ELF-1 (cell line): ENCODE data around the gene DDX1.

Source experiments
- DNase-seq: peaks from one replicate; pipeline ENCODE4 v3.0.0-alpha.2; 2016; ENCODE audit warnings: low read depth, low spot score

Gene DDX1

GRCh38 chr2:15562354-15563031, 29.2 kb upstream of the DDX1 start:
- no peak for DNase-seq

- no peak for DNase-seq
These were observed 28.2 kb upstream of the DDX1 start for GRCh38 chr2:15563227-15564100.

- no peak for DNase-seq
These were observed 26.3 kb upstream of the DDX1 start for GRCh38 chr2:15565392-15565791.

DNA sequence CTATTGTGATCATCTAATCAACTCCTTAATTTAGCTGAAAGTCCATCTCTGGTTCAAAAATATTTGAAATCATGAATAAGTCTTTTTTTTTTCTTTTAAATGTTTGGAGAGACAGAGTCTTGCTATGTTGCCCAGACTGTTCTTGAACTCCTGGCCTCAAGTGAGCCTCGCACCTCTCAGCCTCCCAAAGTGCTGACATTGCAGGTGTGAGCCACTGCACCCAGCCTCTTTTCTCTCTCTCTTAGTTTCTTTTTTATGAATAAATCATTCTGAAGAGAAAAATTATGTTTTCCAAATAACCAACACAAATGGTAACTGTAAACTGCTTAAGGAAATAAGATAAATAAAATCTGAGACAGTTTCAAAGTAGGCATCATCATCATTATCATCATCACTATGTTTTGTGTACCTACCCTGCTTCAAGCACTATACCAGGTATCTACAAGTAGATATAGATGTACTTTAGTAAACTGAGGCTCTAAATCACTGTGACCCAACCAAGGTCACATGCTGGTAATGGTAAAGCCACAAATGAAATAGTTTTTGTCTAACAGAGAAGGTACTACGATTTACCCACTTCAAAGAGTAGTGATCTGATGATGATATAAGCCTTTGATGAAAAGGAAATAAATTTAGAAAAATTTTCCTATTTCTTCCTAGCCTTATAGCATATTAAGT, 25.5 kb upstream of the DDX1 start:
- no peak for DNase-seq

DNA sequence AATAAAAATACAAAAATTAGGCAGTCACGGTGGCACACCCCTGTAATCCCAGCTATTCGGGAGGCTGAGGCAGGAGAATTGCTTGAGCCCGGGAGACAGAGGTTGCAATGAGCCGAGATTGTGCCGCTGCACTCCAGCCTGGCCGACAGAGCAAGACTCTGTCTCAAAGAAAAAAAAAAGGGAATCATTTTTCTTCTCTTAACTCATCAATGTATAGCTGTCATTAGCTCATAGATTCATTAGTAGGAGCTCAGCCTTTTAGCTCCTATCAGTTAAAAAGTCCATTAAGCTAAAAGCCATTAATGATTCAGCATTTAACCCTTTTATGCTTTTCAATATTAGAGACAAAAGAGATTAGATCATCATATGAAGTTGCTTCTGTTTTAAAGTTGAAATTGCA, 24.8 kb upstream of the DDX1 start:
- no peak for DNase-seq

DNA sequence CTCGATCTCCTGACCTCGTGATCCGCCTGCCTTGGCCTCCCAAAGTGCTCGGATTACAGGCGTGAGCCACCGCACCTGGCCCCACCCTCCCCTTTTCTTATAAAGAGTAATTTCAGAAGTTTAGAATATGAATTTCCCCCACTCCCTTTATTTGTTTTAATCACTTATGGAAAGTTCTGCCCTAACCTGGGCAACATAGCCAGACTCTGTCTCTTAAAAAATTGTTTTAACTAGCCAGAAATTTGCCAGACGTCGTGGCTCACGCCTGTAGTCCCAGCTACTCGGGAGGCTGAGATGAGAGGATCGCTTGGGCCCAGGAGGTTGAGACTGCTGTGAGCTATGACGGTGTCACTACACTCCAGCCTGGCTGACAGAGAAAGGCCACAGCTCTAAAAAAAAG, 22.8 kb upstream of the DDX1 start:
- DNase-seq, result no peak

DNA sequence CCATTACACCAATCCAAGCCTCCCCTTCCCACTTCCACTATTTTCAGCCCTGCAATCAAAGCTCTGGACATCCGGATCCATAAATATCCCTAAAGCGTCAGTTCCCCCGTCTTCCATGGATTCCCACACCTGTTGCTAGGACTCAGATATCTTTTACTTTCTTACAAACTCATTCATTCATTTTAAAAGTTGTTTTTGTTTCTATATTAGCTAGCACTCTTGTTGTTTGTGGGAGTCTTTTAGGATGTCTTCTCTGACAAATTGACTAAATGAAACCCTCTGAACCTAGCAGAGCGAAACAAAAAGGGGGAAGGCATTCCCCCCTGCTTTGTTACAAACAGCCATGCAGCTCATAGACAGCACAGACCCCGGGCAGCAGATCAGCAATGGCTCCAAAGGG, 21.6 kb upstream of the DDX1 start:
- DNase-seq, result no peak

- no peak for DNase-seq
These were observed 19.9 kb upstream of the DDX1 start for GRCh38 chr2:15571729-15572128.

- DNase-seq, result peak; percentile 76
These were observed 14.5 kb upstream of the DDX1 start for GRCh38 chr2:15577071-15577735.

- peak; percentile 46 for DNase-seq
These were observed 12.0 kb upstream of the DDX1 start for GRCh38 chr2:15579641-15580040.

DNA sequence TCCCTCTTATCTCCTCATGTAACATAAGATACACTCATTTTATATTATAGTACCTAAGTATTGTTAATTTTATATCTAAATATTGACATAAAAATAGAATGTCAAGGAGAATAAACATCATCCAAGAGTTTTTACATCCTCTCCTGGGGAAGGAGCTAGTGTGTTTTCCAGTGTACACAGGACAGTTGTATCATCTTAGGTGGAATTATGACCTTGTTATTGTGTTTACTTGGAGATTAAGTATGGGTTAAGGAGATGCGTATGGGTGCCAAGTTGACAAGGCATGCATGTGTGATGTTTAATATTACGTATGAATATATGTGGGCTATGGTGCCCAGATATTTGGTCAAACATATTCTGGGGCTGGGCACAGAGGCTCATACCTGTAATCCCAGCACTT, 11.2 kb upstream of the DDX1 start:
- no peak for DNase-seq

DNA sequence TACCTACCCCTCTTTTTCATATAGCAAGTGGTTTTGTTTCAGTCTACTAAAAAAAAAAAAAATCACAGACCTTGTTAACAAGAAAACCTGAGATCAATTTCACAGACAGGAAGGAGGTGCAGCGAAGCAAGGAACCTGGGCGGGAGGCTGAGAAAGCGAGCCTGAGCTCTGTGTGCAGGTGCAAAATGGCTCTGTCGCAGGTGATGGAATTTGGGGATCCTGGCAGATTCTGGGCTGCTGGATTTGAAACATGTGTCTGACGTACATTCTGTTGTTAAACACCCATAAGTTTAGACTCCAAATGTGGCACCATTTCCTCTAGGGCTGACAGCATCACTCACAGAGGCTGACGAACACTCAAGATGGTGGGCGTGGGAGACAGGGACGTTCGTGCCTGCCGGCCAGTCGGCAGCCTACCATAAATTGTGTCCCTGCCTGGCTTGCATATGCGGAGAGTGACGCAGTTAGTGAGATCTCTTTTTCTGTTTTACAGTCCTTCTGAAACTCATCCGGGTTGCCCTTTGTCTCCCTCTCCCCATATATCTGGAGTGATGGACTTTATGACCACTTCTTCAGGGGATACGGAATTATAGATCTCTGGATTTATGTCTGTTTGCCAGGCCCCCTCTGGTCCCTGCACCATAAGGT, 8.8 kb upstream of the DDX1 start:
- DNase-seq, result no peak

DNA sequence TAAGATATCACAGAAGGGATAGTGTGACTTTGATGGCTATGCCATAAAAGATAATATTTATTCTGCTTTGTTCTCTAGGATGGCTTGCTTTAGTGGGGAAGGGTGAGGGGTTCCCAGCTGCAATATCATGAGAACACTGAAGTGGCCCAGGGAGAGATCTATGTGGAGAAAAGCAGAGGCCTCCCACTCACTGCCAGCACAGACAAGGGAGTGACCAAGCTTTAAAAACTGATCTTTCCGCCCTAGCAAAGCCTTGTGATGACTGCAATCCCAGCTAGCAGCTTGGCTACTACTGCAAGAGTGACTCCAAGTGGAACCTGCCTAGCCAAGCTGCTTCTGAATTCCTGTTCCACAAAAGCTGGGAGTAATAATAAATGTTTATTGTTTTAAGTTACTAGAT, 7.8 kb upstream of the DDX1 start:
- no peak for DNase-seq

DNA sequence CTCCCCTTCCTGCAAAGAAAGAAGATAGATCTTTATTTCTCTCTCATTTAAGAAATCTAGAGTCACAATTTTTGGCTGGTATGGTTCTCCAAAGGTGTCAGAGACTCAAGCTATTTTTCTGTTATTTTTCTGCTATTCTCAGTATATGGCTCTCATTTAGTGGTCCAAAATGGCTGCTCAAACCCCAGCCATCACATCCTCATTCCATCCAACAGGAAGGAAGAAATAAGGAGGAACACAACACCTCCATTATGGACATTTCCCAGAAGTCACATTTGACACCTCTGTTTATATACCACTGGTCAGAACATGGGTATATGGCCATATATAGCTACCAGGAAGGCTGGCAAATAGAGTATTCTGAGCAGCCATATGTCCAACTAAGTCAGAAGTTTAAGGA, 7.4 kb upstream of the DDX1 start:
- no peak for DNase-seq

DNA sequence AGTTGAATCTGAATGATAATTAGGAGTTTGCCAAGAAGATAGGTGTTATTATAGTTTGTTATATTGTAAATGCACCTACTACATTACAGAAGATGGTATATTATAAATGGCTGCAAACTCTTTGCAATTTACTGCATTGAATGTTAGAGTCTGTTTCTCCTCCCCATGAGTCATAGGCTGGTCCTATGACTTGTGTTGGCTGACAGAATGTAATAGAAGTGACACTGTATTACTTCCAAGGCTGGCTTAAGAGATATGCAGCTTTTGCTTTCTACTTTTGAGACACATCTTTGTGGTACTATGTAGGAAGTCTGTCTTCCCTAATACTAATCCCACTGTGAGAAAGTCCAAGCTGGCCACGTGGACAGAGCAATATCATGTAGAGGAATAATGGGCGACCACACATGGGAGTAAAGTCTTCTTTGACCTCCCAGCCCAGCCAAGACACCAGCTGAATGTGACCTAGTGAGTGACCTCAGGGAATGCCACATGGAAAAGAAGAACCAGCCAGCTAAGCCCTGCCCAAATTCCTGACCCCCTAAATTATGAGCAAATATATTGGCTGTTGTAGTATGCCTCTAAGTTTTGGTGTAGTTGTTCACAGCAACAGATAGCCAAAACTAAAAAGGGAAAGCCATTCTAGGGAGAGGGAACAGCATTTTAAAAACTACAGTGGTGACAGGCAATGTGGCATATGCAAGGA, 6.8 kb upstream of the DDX1 start:
- DNase-seq, result no peak

- peak; percentile 61 for DNase-seq
These were observed 3.2 kb upstream of the DDX1 start for GRCh38 chr2:15588329-15588919.

GRCh38 chr2:15591373-15591691, 336 bp upstream of the DDX1 start:
- DNase-seq, result no peak

- DNase-seq, result no peak
These were observed 1.6 kb downstream of the DDX1 start for GRCh38 chr2:15593327-15593705.

- DNase-seq, result no peak
These were observed 2.9 kb downstream of the DDX1 start for GRCh38 chr2:15594291-15595256.
